ENCODE results near the gene CEP63.
A peak's percentile ranks its signal among the peaks of the same experiment; 100 is the strongest.

CEP63 gene

GRCh38 chr3:134468519-134468918 lies 17.3 kb upstream of the CEP63 start:
- DNase-seq (ENCODE audit: low spot score), result no peak

GRCh38 chr3:134471521-134472193 lies 14.2 kb upstream of the CEP63 start:
- DNase-seq (ENCODE audit: low spot score), result peak; percentile 44

- no peak for DNase-seq (ENCODE audit: low spot score)
Measured at GRCh38 chr3:134472831-134473230, 13.0 kb upstream of the CEP63 start.

GRCh38 chr3:134473868-134474546 lies 11.8 kb upstream of the CEP63 start:
- peak; percentile 41 for DNase-seq (ENCODE audit: low spot score)

GRCh38 chr3:134474956-134475355 lies 10.9 kb upstream of the CEP63 start:
- no peak for DNase-seq (ENCODE audit: low spot score)

GRCh38 chr3:134476306-134476705 lies 9.6 kb upstream of the CEP63 start:
- DNase-seq (ENCODE audit: low spot score), result no peak

- DNase-seq (ENCODE audit: low spot score), result no peak
Measured at GRCh38 chr3:134477002-134477401, 8.9 kb upstream of the CEP63 start.

GRCh38 chr3:134477938-134478337 lies 7.9 kb upstream of the CEP63 start:
- DNase-seq (ENCODE audit: low spot score), result peak; percentile 58

- no peak for DNase-seq (ENCODE audit: low spot score)
Measured at GRCh38 chr3:134480546-134480945, 5.3 kb upstream of the CEP63 start.

- DNase-seq (ENCODE audit: low spot score), result no peak
Measured at GRCh38 chr3:134481166-134481565, 4.7 kb upstream of the CEP63 start.

GRCh38 chr3:134482622-134483021 lies 3.2 kb upstream of the CEP63 start:
- no peak for DNase-seq (ENCODE audit: low spot score)

GRCh38 chr3:134483195-134483900 lies 2.5 kb upstream of the CEP63 start:
- peak; percentile 75 for DNase-seq (ENCODE audit: low spot score)

- DNase-seq (ENCODE audit: low spot score), result no peak
Measured at GRCh38 chr3:134485075-134485717, 661 bp upstream of the CEP63 start.

- no peak for DNase-seq (ENCODE audit: low spot score)
Measured at GRCh38 chr3:134486577-134487041, 752 bp downstream of the CEP63 start.

- no peak for DNase-seq (ENCODE audit: low spot score)
Measured at GRCh38 chr3:134487406-134487805, 1.5 kb downstream of the CEP63 start.

GRCh38 chr3:134494495-134494894 lies 8.6 kb downstream of the CEP63 start:
- no peak for DNase-seq (ENCODE audit: low spot score)

GRCh38 chr3:134495980-134496379 lies 10.1 kb downstream of the CEP63 start:
- DNase-seq (ENCODE audit: low spot score), result no peak

- DNase-seq (ENCODE audit: low spot score), result no peak
Measured at GRCh38 chr3:134496471-134497071, 10.7 kb downstream of the CEP63 start.

- no peak for DNase-seq (ENCODE audit: low spot score)
Measured at GRCh38 chr3:134503266-134503665, 17.4 kb downstream of the CEP63 start.

GRCh38 chr3:134504132-134504531 lies 18.3 kb downstream of the CEP63 start:
- DNase-seq (ENCODE audit: low spot score), result no peak

GRCh38 chr3:134505485-134505884 lies 19.6 kb downstream of the CEP63 start:
- DNase-seq (ENCODE audit: low spot score), result no peak

GRCh38 chr3:134511500-134511899 lies 25.6 kb downstream of the CEP63 start:
- no peak for DNase-seq (ENCODE audit: low spot score)
